Measurements from ENCODE around the gene ZNF516. TPM values are rescaled to one million over a fixed set of nuclear protein-coding genes. Genes with fewer than 3 reads are reported as not detected.
A peak's percentile ranks its signal among the peaks of the same experiment; 100 is the strongest.

The ZNF516 gene
- polyA plus RNA-seq, 4 donors: 43.0 to 46.5 (median 44.5) TPM

GRCh38 chr18:76491776-76492668, 3.0 kb downstream of the ZNF516 start:
- DNase-seq (ENCODE audit: low read depth in 4 of 4, low spot score in 3 of 4): no peak

- peak in 1 of 4 donors; percentile 58 for DNase-seq (ENCODE audit: low read depth in 4 of 4, low spot score in 3 of 4)
Measured at GRCh38 chr18:76491473-76491775, 3.6 kb downstream of the ZNF516 start.

- no peak for DNase-seq (ENCODE audit: low read depth in 4 of 4, low spot score in 3 of 4)
Measured at GRCh38 chr18:76490670-76491472, 4.2 kb downstream of the ZNF516 start.

GRCh38 chr18:76490033-76490432, 5.0 kb downstream of the ZNF516 start:
- DNase-seq (ENCODE audit: low read depth in 4 of 4, low spot score in 3 of 4): no peak

- DNase-seq (ENCODE audit: low read depth in 4 of 4, low spot score in 3 of 4): no peak
Measured at GRCh38 chr18:76489081-76489480, 6.0 kb downstream of the ZNF516 start.

- no peak for DNase-seq (ENCODE audit: low read depth in 4 of 4, low spot score in 3 of 4)
Measured at GRCh38 chr18:76488190-76488589, 6.9 kb downstream of the ZNF516 start.

GRCh38 chr18:76487782-76488181, 7.3 kb downstream of the ZNF516 start:
- no peak for DNase-seq (ENCODE audit: low read depth in 4 of 4, low spot score in 3 of 4)

GRCh38 chr18:76487070-76487469, 8.0 kb downstream of the ZNF516 start:
- no peak for DNase-seq (ENCODE audit: low read depth in 4 of 4, low spot score in 3 of 4)

- no peak for DNase-seq (ENCODE audit: low read depth in 4 of 4, low spot score in 3 of 4)
Measured at GRCh38 chr18:76486574-76486973, 8.5 kb downstream of the ZNF516 start.

GRCh38 chr18:76486038-76486437, 9.0 kb downstream of the ZNF516 start:
- no peak for DNase-seq (ENCODE audit: low read depth in 4 of 4, low spot score in 3 of 4)

- DNase-seq (ENCODE audit: low read depth in 4 of 4, low spot score in 3 of 4): no peak
Measured at GRCh38 chr18:76484749-76485387, 10.2 kb downstream of the ZNF516 start.

- no peak for DNase-seq (ENCODE audit: low read depth in 4 of 4, low spot score in 3 of 4)
Measured at GRCh38 chr18:76483780-76484179, 11.3 kb downstream of the ZNF516 start.

GRCh38 chr18:76482971-76483691, 11.9 kb downstream of the ZNF516 start:
- no peak for DNase-seq (ENCODE audit: low read depth in 4 of 4, low spot score in 3 of 4)

GRCh38 chr18:76482267-76482666, 12.8 kb downstream of the ZNF516 start:
- no peak for DNase-seq (ENCODE audit: low read depth in 4 of 4, low spot score in 3 of 4)

- no peak for DNase-seq (ENCODE audit: low read depth in 4 of 4, low spot score in 3 of 4)
Measured at GRCh38 chr18:76480913-76481312, 14.1 kb downstream of the ZNF516 start.

- no peak for DNase-seq (ENCODE audit: low read depth in 4 of 4, low spot score in 3 of 4)
Measured at GRCh38 chr18:76479351-76480238, 15.4 kb downstream of the ZNF516 start.

GRCh38 chr18:76476665-76477561, 18.1 kb downstream of the ZNF516 start:
- DNase-seq (ENCODE audit: low read depth in 4 of 4, low spot score in 3 of 4): no peak

- DNase-seq (ENCODE audit: low read depth in 4 of 4, low spot score in 3 of 4): no peak
Measured at GRCh38 chr18:76475450-76476194, 19.4 kb downstream of the ZNF516 start.

Data from right renal pelvis (tissue), 4 donors.